Left ventricle myocardium inferior (tissue), 1 donor: ENCODE data around the gene PRDM16. TPM values are rescaled to one million over a fixed set of nuclear protein-coding genes. Genes with fewer than 3 reads are reported as not detected.
A peak's percentile ranks its signal among the peaks of the same experiment; 100 is the strongest.

Source experiments
- DNase-seq: peaks from one replicate; pipeline ENCODE4 v3.0.0-alpha.2; 2020
- H3K27ac ChIP-seq: fragments of 200-600 bp; replicated peaks from 2 replicates; pipeline ENCODE4 v1.8.0; 2021
- H3K27me3 ChIP-seq: fragments of 200-600 bp; 2 replicates; pipeline ENCODE4 v1.8.0; 2021; ENCODE audit warnings: low read depth
- H3K36me3 ChIP-seq: fragments of 200-600 bp; 2 replicates; pipeline ENCODE4 v1.8.0; 2021
- H3K4me1 ChIP-seq: fragments of 200-600 bp; 2 replicates; pipeline ENCODE4 v1.8.0; 2021
- H3K4me3 ChIP-seq: fragments of 200-600 bp; 2 replicates; pipeline ENCODE4 v1.8.0; 2021; ENCODE audit warnings: mild to moderate bottlenecking, moderate library complexity
- H3K9me3 ChIP-seq: fragments of 200-600 bp; replicated peaks from 2 replicates; pipeline ENCODE4 v1.8.0; 2021
- CTCF ChIP-seq: fragments of 200-600 bp; IDR thresholded peaks from 2 replicates; pipeline ENCODE4 v1.8.0; 2021; ENCODE audit warnings: antibody characterized with exemption, mild to moderate bottlenecking, borderline replicate concordance
- intact Hi-C: fragments of 100-400 bp; cut with micrococcal nuclease; formaldehyde crosslinking; loops from one replicate; pipeline ENCODE4 v1.11.0; 2022
- total RNA-seq: library from RNA; stranded (reverse); fragmentation: NEBNext Ultra II Directional; extraction: Animal tissue kit (Norgen Biotek cat#: 25700); gene quantifications from one replicate; pipeline ENCODE4 v1.2.1, GENCODE V29; 2021
- donor health status: DM: no; HTN: yes; CAD: no; lungs with severe emphysema.

The PRDM16 gene
- total RNA-seq, 1 donor from 2014 or later, result 16.6 TPM

- DNase-seq, result no peak
- Histone ChIP-seq H3K9me3 (no peaks in the 10 kb centered on the region), H3K27me3 (no peaks in the 10 kb centered on the region), H3K36me3 (no peaks in the 10 kb centered on the region), H3K4me1 (peaks cover 5% of the 10 kb centered on the region), H3K27ac (no peak overlapping the region), H3K4me3 (no peak overlapping the region)
- intact Hi-C loops, result no loop called here
- no peak for TF ChIP-seq CTCF
Measured at GRCh38 chr1:3465935-3466321, 396.9 kb downstream of the PRDM16 start.

- Histone ChIP-seq H3K4me3 (no peak overlapping the region), H3K27ac (no peak overlapping the region), H3K4me1 (peaks cover 6% of the 10 kb centered on the region), H3K36me3 (no peaks in the 10 kb centered on the region), H3K9me3 (no peaks in the 10 kb centered on the region), H3K27me3 (no peaks in the 10 kb centered on the region)
- TF ChIP-seq CTCF, result no peak
- intact Hi-C loops, result no loop called here
- no peak for DNase-seq
Measured at GRCh38 chr1:3466366-3467075, 397.5 kb downstream of the PRDM16 start.

GRCh38 chr1:3467096-3468036, 398.4 kb downstream of the PRDM16 start:
- Histone ChIP-seq H3K36me3 (no peaks in the 10 kb centered on the region), H3K27me3 (no peaks in the 10 kb centered on the region), H3K9me3 (no peaks in the 10 kb centered on the region), H3K4me1 (peaks cover 12% of the 10 kb centered on the region), H3K27ac (no peak overlapping the region), H3K4me3 (no peak overlapping the region)
- peak; percentile 9 for DNase-seq
- TF ChIP-seq CTCF, result no peak
- intact Hi-C loops, result no loop called here

- DNase-seq, result peak; percentile 16
- Histone ChIP-seq H3K4me3 (no peak overlapping the region), H3K27me3 (no peaks in the 10 kb centered on the region), H3K9me3 (no peaks in the 10 kb centered on the region), H3K4me1 (peaks cover 12% of the 10 kb centered on the region), H3K27ac (no peak overlapping the region), H3K36me3 (no peaks in the 10 kb centered on the region)
- TF ChIP-seq CTCF, result no peak
- intact Hi-C loops, result no loop called here
Measured at GRCh38 chr1:3468236-3469103, 399.5 kb downstream of the PRDM16 start.
